Duodenal mucosa (tissue), 2 donors: Measurements from ENCODE around the gene PATJ.
"Not testable (repeated sequence)": the region's sequence is repeated elsewhere in the genome, so short reads cannot be mapped to it uniquely, and the experiment has no call there.

Experiments used
- H3K27ac ChIP-seq: one replicate; pipeline ENCODE4 v1.7.0; 2013; ENCODE audit warnings: low read depth, low read length
- H3K27me3 ChIP-seq, 2 donors: one replicate each; pipeline ENCODE4 v1.7.0; 2013; ENCODE audit warnings: low read length in 2 of 2, control low read depth in 1 of 2; ENCODE audit not compliant: insufficient read depth in 2 of 2, control insufficient read depth in 1 of 2
- H3K36me3 ChIP-seq, 2 donors: one replicate each; pipeline ENCODE4 v1.7.0; 2013; ENCODE audit warnings: low read length in 2 of 2, control low read depth in 1 of 2; ENCODE audit not compliant: insufficient read depth in 2 of 2, control insufficient read depth in 1 of 2
- H3K4me1 ChIP-seq, 2 donors: one replicate each; pipeline ENCODE4 v1.7.0; 2013; ENCODE audit warnings: low read length in 2 of 2, control low read depth in 1 of 2; ENCODE audit not compliant: insufficient read depth in 2 of 2, control insufficient read depth in 1 of 2
- H3K4me3 ChIP-seq, 2 donors: one replicate each; pipeline ENCODE4 v1.7.0; 2013; ENCODE audit warnings: low read length in 2 of 2, low read depth in 1 of 2
- H3K9ac ChIP-seq, 2 donors: one replicate each; pipeline ENCODE4 v1.7.0; 2013; ENCODE audit warnings: low read length in 2 of 2, low read depth in 1 of 2
- H3K9me3 ChIP-seq, 2 donors: one replicate each; pipeline ENCODE4 v1.7.0; 2013; ENCODE audit warnings: low read length in 2 of 2, control low read depth in 1 of 2; ENCODE audit not compliant: control insufficient read depth in 1 of 2

Gene PATJ

GRCh38 chr1:62161711-62162110, 419.4 kb downstream of the PATJ start:
- Histone ChIP-seq H3K27me3 (no peaks in the 10 kb centered on the region), H3K36me3 (peaks cover 0 to 6% of the 10 kb centered on the region in 2 donors), H3K9ac (no peak overlapping the region), H3K4me1 (no peaks in the 10 kb centered on the region), H3K4me3 (no peak overlapping the region), H3K27ac (no peak overlapping the region), H3K9me3 (no peaks in the 10 kb centered on the region)

- H3K4me3 ChIP-seq, H3K4me1 ChIP-seq: not testable (repeated sequence)
Observed at GRCh38 chr1:62170380-62170779, 428.1 kb downstream of the PATJ start.

GRCh38 chr1:62175568-62176179, 433.4 kb downstream of the PATJ start:
- Histone ChIP-seq H3K9me3 (no peaks in the 10 kb centered on the region), H3K27ac (no peak overlapping the region), H3K4me1 (peaks cover 0 to 3% of the 10 kb centered on the region in 2 donors), H3K27me3 (no peaks in the 10 kb centered on the region), H3K4me3 (no peak overlapping the region), H3K36me3 (no peaks in the 10 kb centered on the region), H3K9ac (no peak overlapping the region)

More at GRCh38 chr1:62170380-62170779, 428.1 kb downstream of the PATJ start:
- not testable (repeated sequence) for H3K36me3 ChIP-seq, H3K9ac ChIP-seq, H3K9me3 ChIP-seq, H3K27me3 ChIP-seq, H3K27ac ChIP-seq

GRCh38 chr1:62176597-62177312, 434.5 kb downstream of the PATJ start:
- Histone ChIP-seq H3K27me3 (no peaks in the 10 kb centered on the region), H3K27ac (no peak overlapping the region), H3K4me1 (peaks cover 0 to 3% of the 10 kb centered on the region in 2 donors), H3K9me3 (no peaks in the 10 kb centered on the region), H3K36me3 (no peaks in the 10 kb centered on the region), H3K9ac (no peak overlapping the region), H3K4me3 (no peak overlapping the region)

GRCh38 chr1:62177621-62178020, 435.3 kb downstream of the PATJ start:
- Histone ChIP-seq H3K27ac (no peak overlapping the region), H3K4me1 (peaks cover 0 to 3% of the 10 kb centered on the region in 2 donors), H3K36me3 (no peaks in the 10 kb centered on the region), H3K4me3 (no peak overlapping the region), H3K9ac (no peak overlapping the region), H3K9me3 (no peaks in the 10 kb centered on the region), H3K27me3 (no peaks in the 10 kb centered on the region)

- Histone ChIP-seq H3K9ac (no peak overlapping the region), H3K4me3 (no peak overlapping the region), H3K27ac (no peak overlapping the region), H3K36me3 (no peaks in the 10 kb centered on the region), H3K27me3 (no peaks in the 10 kb centered on the region), H3K4me1 (peaks cover 0 to 3% of the 10 kb centered on the region in 2 donors), H3K9me3 (no peaks in the 10 kb centered on the region)
Observed at GRCh38 chr1:62178372-62178771, 436.1 kb downstream of the PATJ start.

GRCh38 chr1:62180054-62180453, 437.8 kb downstream of the PATJ start:
- not testable (repeated sequence) for H3K27me3 ChIP-seq

GRCh38 chr1:62180639-62181038, 438.4 kb downstream of the PATJ start:
- peaks cover 0 to 3% of the 10 kb centered on the region in 2 donors for H3K4me1 ChIP-seq
- no peak overlapping the region for H3K9ac ChIP-seq
- H3K36me3 ChIP-seq = no peaks in the 10 kb centered on the region
- no peaks in the 10 kb centered on the region for H3K27me3 ChIP-seq
- no peak overlapping the region for H3K4me3 ChIP-seq
- H3K27ac ChIP-seq = no peak overlapping the region
- no peaks in the 10 kb centered on the region for H3K9me3 ChIP-seq

More at GRCh38 chr1:62180054-62180453, 437.8 kb downstream of the PATJ start:
- not testable (repeated sequence) for H3K27ac ChIP-seq, H3K36me3 ChIP-seq, H3K9me3 ChIP-seq, H3K4me1 ChIP-seq, H3K9ac ChIP-seq, H3K4me3 ChIP-seq

- H3K9ac ChIP-seq = no peak overlapping the region
- H3K36me3 ChIP-seq = no peaks in the 10 kb centered on the region
- no peak overlapping the region for H3K27ac ChIP-seq
Observed at GRCh38 chr1:62181532-62181931, 439.3 kb downstream of the PATJ start.

GRCh38 chr1:62182157-62182556, 439.9 kb downstream of the PATJ start:
- not testable (repeated sequence) for H3K4me3 ChIP-seq, H3K27ac ChIP-seq, H3K9ac ChIP-seq, H3K27me3 ChIP-seq, H3K9me3 ChIP-seq, H3K36me3 ChIP-seq, H3K4me1 ChIP-seq

More at GRCh38 chr1:62181532-62181931, 439.3 kb downstream of the PATJ start:
- Histone ChIP-seq H3K4me3 (no peak overlapping the region), H3K27me3 (no peaks in the 10 kb centered on the region), H3K9me3 (no peaks in the 10 kb centered on the region), H3K4me1 (peaks cover 0 to 3% of the 10 kb centered on the region in 2 donors)
